Activated CD4-positive, alpha-beta T cell treated with anti-CD3 and anti-CD28 coated beads for 1 hour (primary cell): Measurements from ENCODE around the gene EPHA7.

ENCODE experiments used
- DNase-seq: peaks from one replicate; pipeline ENCODE4 v3.0.0-alpha.2; 2020

The EPHA7 gene

DNA sequence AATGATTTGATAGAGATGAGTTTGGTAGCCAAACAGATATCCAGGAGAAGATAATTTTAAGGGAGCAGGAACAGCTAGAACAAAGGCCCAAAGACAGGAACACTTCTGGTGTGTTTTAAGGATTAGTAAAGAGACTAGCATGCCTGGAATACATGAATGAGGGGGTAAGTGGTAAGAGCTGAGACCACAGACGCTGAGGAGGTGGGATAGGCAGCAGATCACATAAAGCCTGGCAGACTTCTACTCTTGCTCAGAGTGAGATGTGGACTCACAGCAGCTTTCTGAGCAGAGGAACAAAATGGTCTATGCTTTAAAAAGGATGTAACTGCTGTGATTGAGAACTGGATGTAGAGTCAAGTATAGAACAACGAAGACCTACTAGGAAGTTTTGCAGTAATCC lies 100.1 kb downstream of the EPHA7 start:
- DNase-seq: no peak

DNA sequence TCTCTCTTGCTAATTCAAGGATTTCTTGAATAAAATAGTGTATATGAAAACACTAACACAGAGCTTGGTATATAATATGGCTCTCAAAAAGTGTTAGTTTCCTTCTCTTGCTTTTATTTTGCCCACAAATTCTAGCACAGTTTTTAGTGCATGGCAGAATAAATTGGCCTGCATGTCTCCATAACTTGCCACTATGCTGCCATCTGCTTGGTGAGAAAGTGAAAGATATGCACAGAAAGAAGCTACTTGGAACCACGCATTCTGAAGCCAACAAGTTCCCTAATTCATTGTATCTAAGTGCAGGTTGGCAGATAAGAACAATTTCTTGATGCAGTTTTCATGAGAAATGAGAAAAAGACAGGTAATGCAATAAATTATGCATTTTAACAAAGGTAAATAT lies 101.2 kb downstream of the EPHA7 start:
- no peak for DNase-seq

DNA sequence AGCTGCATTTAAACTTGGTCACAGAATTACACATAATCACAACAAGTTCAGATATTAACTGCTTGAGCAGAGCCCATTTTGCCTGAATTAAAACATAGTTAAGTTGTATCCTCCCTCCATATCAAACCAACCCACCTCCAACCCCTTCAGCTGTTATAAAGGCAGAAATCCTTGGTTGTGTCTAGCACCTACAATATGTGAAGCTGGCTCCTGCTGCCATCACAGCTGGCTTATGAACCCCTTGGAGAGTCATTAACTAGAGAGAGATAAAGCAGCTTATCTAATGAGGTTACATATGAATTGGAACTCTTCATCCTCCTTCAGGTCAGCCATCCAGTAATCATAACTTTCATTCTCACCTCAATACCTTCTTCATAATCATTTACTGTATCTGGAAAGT lies 101.8 kb downstream of the EPHA7 start:
- DNase-seq: no peak

DNA sequence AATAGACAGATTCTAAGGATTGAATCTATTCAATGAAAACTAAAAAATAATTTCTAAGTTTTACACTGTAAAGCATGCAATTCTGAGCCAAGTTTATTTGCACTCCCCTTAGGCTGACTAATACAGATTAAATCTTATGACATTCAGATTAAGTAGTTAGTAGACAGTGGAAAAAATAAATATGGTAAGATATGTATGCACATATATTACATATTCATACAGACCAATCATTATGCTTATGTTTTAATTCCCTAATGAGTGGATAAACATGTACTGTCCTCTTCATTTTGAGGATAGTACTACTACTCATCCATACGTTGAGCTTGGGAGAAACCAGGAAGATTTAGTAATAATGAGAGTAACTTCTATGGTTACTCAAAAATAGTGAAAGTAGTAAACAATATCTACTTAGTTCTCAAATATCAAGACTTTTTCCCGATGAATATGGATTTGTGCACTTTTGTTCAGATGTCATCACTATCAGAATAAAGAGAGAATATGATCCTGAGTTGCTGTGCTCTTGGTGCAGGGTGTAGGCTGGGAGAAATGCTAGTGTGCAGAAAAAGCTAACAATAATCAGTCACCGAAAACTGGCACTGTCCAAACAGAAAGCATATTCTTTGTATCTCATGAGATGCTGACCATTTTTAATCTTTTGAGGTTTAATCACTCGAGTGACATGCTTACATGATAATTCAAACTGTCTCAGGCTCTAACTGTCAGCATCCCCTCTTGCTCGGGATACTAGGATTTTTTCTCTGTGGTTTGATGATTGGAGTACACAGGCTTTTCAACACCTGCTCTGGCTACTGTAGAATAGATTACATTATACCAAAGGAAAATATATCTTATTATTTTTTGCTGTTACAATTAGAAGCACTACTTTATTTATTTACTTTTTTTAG lies 111.6 kb downstream of the EPHA7 start:
- no peak for DNase-seq

DNA sequence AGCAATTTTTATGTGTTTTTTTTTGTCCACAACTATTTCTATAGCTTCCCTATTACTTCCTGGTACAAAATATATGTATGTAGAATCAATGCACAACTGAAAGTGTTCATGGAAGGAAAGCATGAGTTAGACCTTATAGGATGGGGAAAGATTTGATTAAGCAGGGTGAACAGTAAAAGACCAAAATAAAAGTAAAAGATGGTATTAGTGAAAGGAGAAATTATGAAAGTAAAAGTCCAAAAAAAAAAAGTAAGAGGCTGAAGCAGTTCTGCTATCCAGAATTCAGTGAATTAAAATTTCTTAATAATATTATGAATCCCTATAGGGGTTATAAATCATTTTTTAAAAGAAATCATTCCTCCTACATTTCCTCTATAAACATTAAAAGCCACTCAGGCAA lies 114.3 kb downstream of the EPHA7 start:
- no peak for DNase-seq

DNA sequence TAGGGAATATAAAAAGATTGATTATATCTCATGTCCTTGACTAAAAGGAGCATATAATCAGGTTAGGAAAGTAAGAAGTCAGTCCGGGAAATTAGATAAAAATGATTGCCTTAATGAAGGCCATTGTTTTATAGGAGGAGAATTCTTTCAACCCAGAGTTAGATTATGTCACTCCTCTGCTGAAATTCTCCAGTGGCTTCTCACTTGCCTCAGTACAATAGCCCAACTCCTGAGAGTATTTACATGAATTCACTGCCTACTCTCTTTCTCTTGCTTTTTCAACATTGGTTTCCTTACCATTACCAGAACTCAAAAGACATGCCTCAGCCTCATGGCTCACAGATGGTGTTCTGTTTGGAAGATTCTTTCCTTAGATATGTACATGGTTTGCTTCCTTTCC lies 114.9 kb downstream of the EPHA7 start:
- no peak for DNase-seq

DNA sequence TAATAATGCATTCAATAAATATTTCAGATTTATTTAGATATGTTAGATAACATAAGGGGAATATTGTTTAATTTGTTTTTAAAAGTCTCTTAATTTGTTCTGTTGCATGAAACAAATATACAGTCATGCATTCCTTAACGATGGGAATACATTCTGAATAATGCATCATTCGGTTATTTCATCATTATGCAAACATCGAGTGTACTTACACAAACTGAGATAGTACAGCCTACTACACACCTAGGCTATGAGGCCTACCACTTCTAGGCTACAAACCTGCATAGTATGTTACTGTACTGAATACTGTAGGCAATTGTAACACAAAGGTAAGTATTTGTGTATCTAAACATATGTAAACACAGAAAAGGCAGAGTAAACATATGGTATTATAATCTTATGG lies 118.7 kb downstream of the EPHA7 start:
- DNase-seq: no peak

DNA sequence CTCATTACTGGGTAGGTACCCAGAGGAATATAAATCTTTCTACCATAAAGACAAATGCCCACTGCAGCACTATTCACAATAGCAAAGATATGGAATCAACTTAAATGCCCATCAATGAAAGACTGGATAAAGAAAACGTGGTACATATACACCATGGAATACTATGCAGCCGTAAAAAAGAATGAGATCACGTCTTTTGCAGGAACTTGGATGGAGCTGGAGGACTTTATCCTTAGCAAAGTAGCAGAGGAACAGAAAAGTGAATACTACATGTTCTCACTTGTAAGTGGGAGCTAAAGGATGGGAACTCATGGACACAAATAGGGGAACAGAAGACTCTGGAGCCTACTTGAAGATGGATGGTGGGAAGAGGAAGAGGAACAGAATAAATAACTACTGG lies 119.7 kb downstream of the EPHA7 start:
- DNase-seq: no peak

DNA sequence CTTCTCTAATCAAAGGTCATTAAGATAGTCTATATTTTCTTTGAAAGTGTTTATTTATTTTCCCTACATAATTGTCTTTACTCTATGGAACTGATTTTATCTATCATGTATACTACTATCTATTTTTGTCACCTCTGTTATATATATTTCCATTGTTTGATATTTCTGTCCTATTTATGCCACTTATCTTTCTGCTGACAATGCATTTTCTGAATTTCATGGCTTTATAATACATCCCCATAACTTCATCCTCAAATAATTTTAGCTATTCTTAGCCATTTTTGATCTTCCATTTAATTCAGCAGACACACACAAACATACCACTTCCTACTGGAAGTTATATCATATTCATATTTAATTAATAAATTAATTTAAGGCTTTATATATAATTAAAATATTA lies 123.7 kb downstream of the EPHA7 start:
- no peak for DNase-seq

DNA sequence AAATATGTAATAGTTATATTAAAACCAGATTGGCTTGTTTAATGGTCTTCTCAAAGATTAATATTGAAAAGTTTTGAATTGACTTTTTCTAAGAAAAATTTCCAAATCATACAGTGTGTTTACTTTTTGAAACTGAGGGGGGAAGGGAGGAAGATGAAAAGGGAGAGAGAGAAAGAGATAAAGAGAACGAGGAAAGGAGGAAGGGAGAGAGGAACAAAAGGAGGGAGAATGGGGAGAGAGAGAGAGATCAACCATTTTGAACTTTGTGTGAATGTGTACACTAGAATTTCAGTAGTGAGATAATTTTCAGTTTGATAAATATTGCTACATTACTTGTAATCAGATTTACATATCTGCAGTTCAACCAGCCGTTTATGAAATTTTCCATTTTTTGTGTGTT lies 124.5 kb downstream of the EPHA7 start:
- DNase-seq: no peak

DNA sequence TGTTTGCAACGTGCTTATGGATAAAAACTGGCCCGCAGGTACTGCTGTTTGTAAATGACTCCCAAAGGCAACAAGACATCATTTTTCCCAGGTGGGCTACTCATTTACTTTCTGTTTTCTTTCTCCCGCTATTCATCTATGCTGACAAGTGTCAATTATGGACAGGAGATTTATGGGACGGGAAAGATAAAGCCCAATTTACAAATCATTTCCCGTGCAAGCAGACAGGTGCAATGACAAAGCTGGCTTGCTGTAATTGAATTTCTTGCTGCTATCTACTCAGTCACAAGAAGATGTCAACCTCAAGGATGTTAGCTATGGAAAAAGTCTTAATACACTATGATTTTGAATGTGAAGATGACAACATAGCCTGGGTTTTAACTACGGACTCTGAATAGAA lies 125.5 kb downstream of the EPHA7 start:
- no peak for DNase-seq

DNA sequence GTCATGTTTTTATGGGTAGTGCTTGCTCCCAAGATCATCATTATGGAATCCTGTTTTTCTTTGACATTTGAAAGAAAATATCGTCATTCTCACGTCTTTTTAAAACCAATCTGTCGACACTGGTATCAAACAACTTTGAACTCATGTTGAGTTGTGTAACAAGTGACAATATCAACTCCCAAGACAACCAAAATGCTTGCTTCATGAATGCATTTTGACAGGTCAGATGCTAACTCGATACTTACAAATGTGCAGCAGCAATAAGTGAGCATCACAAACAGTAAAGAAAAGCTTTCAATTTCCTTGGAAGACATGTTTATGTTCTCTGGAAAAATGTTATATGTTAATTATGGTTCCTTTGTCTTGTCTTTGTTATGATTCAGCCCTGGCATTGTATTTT lies 125.9 kb downstream of the EPHA7 start:
- DNase-seq: no peak

DNA sequence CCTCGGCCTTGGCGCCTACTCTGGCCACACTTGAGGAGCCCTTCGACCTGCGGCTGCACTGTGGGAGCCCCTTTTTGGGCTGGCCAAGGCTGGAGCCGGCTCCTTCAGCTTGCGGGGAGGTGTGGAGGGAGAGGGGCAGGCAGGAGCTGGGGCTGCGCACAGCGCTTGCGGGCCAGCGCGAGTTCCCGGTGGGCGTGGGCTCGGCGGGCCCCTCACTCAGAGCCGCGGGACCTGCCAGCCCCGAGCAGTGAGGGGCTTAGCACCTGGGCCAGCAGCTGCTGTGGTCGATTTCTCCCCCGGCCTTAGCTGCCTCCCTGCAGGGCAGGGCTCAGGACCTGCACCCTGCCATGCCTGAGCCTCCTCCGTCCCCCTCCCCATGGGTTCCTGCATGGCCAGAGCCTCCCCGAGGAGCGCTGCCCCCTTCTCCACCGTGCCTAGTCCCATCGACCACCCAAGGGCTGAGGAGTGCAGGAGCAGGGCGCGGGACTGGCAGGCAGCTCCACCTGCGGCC lies 136.8 kb downstream of the EPHA7 start:
- DNase-seq: no peak

DNA sequence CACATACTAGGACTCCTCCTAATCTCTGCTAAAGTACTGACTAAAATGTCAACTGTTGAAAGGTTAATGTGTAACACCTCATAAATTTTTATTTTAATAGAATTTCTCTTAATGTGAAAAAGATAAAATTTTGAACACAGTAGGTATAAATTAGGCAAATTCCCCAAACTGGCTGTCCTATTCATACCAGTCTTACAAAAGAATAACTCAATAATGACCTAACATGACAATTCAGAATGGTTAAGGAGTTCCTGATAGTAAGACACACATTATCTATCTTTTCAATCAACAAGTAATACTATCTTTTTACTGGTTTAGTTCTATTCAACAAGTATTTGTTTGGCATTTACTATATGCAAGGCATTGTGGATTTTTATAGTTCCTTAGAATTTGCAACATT lies 141.1 kb downstream of the EPHA7 start:
- no peak for DNase-seq

DNA sequence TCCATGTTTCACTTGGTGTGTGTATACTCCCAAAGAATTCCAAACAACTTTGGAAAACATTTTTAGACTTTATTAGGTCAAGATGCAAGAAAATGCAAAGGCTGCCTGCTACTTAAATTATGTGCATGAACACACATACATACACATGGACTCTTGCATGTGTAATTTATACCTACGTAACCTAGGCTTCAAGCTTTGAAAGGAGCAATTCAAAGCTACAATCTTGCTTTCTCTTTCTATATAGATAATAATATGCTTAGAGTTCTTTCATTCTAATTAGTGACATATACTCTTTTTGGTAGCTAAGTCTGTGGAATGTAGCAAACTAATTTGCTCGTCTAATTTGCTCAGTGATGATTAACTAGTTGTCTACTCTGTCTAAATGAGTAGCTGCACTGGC lies 146.5 kb downstream of the EPHA7 start:
- DNase-seq: no peak

DNA sequence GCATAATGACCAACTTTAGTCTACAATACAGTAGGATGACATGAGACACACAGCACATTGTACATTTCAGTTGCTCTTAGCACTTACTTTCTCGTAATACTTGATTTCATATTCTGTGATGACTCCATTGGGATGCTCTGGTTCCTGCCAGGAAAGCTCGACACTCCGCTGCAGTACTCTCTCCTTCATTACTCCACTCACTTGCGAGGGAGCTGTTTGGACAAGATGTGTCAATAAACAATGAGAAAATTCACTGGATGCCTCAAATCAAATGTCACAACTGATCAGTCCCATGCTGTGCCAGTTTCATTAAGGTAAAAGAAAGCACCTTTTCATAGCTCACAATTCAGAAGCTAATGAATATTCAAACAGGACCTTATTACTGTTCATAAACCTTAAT lies 147.1 kb downstream of the EPHA7 start:
- DNase-seq: no peak

DNA sequence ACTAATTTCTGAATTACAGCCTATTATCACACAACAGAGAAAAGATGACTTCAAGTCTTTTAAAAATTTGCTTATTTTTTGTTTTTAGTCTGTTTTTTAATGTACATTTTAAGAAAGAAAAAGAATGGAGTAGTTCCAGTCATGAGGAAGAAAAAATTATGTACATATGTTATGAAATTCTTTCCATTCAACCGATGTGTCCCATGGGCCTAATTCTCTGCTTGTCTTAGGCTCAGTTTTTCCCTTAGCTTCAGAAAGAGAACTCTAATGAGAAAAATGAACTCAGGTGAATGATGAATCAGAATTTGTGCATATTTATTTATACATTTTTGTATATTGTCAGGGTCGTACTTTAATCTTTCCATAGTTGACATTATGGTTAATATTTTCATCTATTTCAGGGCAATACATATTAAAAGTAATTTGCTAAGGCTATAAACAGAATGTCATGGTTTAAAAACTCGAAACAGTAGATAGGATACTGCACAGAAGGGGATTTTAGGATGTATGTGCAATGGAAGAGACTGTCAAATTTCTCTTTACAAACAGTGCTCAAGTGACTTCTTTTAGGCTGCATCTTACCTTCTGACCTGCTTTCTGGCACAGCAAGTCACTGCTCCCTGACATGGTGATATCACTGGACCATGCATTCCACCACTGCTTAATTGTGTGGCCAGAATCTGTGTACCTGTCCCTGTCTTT lies 153.1 kb downstream of the EPHA7 start:
- no peak for DNase-seq

DNA sequence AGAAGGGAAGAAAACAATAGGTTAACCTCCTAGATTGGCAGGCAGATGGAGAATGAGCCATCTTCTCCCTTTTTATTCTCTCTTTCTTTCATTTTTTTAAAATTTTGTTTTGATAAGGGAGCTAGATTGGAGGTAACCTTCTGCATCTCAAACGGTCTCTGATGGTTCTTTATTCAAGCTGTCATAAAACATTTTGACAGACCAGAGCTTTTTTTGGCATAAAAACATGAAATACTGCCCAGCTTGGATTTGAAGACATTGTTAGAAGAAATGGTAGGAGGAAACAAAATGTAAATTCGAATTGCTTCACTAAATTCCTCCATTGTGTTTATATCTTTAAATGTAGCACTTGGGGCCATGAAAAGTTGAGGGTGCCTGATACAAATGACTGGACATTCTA lies 158.5 kb downstream of the EPHA7 start:
- DNase-seq: no peak

DNA sequence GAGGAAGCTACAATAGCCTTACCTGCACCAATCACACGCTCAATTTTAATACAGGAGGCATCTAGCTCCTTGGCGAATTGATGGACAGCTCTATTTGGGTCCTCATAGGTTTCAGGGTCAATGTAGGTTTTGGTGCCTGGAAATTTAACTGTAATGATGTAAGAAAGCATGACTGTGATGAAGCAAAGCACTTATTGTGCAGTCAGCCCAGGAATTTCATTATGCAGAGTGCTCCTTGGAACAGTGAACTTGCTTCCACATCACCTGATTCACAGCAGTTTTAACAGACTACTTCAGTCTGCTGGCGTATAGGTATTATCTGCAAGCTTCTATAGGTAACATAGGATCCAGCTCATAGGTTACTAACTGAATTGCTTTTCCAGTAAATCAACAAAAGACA lies 160.0 kb downstream of the EPHA7 start:
- no peak for DNase-seq

DNA sequence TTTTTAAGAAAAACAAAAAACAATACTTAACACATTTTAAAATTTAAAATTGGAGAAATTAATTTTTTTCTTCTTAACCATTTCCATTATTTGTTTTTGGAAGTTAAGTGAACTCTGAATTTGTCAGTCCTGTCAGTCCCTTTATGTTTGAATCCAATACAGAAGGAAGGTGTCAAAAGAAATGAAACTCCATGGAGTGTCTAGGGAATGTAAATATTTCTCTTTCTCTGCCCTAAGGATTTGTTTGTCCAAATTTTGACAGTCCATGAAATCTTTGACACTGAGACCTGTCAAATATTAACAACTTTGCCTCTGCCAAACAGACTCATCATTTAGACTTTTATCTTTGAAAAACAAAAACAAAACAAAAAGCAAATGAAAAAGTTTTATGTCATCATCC lies 166.4 kb downstream of the EPHA7 start:
- no peak for DNase-seq

DNA sequence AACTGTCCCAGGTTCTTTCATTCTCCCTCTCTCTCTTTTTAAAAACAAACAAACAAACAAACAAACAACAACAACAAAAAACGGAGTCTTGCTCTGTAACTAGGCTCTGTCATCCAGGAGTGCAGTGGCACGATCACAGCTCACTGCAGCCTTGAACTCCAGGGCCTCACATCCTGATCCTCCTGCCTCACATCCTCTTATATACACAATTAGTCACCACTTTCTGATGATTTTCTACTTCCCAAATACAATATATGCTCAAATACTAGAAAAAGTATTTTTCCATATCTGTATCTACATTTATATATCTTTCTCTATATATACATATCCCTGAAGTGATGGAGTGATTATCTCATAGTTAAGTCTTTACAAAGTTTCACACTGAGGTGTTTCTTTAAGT lies 170.7 kb downstream of the EPHA7 start:
- DNase-seq: no peak

DNA sequence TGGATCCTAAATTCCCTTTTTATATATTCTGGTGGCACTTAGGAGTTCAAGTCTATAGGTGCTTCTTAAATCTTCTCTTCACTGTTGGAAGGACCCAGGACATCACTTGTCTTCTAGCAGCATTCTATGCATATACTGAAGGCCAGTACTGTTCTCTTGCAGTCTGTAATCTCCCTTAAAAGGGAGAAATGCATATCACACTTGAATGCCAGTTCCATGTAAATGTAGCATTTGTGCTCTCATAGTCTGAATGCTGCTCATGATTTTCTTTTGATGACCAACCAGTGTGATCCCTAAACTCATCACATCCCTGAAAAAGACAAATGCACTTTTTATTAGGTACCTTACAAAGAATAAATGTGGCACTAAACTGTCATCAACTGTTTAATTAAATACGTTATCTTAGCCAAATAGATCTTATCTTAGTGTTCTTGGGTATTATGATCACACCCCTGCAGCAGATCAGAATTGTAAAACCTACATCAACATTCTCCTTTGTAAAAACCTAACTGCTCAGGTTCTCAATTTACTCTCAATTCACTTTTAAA lies 176.1 kb downstream of the EPHA7 start:
- DNase-seq: no peak

DNA sequence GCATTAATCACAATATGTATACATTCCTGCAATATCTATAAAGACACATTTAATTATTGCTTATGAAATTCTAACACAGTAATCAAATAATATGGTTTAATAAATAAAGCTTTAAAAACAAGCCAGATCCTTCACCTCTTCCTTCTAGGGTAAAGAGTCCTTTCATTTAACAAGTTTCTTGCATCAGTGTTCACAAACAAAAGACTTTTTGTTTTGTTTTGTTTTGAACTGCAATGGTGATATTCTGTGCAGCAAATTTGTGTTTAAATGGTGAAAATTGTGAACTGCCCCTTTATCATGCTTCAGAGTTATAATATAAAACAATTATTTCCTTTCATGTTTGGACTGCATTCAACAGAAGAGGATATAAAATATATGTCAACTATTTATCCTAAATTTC lies 177.3 kb downstream of the EPHA7 start:
- DNase-seq: no peak

DNA sequence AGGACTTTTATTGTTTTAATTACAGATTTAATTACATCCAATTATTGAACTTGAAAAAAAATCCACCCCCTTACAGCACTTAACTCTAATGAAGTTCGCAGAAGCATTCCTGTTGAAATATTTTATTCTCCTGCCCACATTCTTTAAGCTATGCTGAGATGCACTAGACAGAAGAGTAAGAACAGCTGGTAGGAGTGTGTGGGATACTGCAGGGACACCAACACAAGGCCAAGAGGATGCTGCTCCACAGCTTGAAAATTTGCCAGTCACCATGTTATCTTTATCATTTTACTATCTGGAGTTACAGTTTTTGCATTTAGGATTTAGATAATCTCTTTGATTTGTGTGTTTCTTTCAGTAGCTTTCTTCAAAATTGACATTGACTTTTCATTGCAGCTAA lies 180.7 kb downstream of the EPHA7 start:
- DNase-seq: no peak
